GM18508 (cell line): ENCODE data around the gene KCNJ5.

ENCODE experiments used
- ATAC-seq: cut with Tn5 transposase; IDR thresholded peaks from one replicate; pipeline ENCODE4 v1.9.1; 2021; ENCODE audit warnings: moderate number of reproducible peaks; ENCODE audit not compliant: insufficient read depth, unreplicated experiment

The KCNJ5 gene

GRCh38 chr11:128893578-128894285 lies 2.6 kb downstream of the KCNJ5 start:
- ATAC-seq: no peak

GRCh38 chr11:128894286-128894681 lies 3.1 kb downstream of the KCNJ5 start:
- no peak for ATAC-seq

GRCh38 chr11:128894685-128895084 lies 3.5 kb downstream of the KCNJ5 start:
- no peak for ATAC-seq

GRCh38 chr11:128895526-128895925 lies 4.4 kb downstream of the KCNJ5 start:
- ATAC-seq: no peak

GRCh38 chr11:128896356-128896755 lies 5.2 kb downstream of the KCNJ5 start:
- ATAC-seq: no peak

- ATAC-seq: no peak
These were observed 6.7 kb downstream of the KCNJ5 start for GRCh38 chr11:128897826-128898225.

- ATAC-seq: no peak
These were observed 7.6 kb downstream of the KCNJ5 start for GRCh38 chr11:128898580-128899344.

- ATAC-seq: no peak
These were observed 9.3 kb downstream of the KCNJ5 start for GRCh38 chr11:128900468-128900867.

GRCh38 chr11:128901653-128902514 lies 10.7 kb downstream of the KCNJ5 start:
- no peak for ATAC-seq

GRCh38 chr11:128902515-128903066 lies 11.4 kb downstream of the KCNJ5 start:
- ATAC-seq: no peak

GRCh38 chr11:128903248-128904061 lies 12.3 kb downstream of the KCNJ5 start:
- no peak for ATAC-seq

GRCh38 chr11:128904303-128904655 lies 13.1 kb downstream of the KCNJ5 start:
- no peak for ATAC-seq

- no peak for ATAC-seq
These were observed 13.6 kb downstream of the KCNJ5 start for GRCh38 chr11:128904656-128905344.

- ATAC-seq: no peak
These were observed 14.4 kb downstream of the KCNJ5 start for GRCh38 chr11:128905345-128906184.

- ATAC-seq: no peak
These were observed 15.3 kb downstream of the KCNJ5 start for GRCh38 chr11:128906185-128907050.

- no peak for ATAC-seq
These were observed 16.4 kb downstream of the KCNJ5 start for GRCh38 chr11:128907585-128907984.

GRCh38 chr11:128908391-128909246 lies 17.5 kb downstream of the KCNJ5 start:
- ATAC-seq: no peak
